Activated T-cell treated with anti-CD3 and anti-CD28 coated beads, Interleukin-2, amount 50 U/mL, for 24 hours (primary cell): Measurements from ENCODE around the gene CAMSAP1.
A peak's percentile ranks its signal among the peaks of the same experiment; 100 is the strongest.
"Not testable (repeated sequence)": the region's sequence is repeated elsewhere in the genome, so short reads cannot be mapped to it uniquely, and the experiment has no call there.

ENCODE experiments used
- DNase-seq: peaks from one replicate; pipeline ENCODE4 v3.0.0-alpha.2; 2020
- H3K27ac Mint-ChIP-seq: 2 replicates; pipeline ENCODE4 v1.8.0; 2020; ENCODE audit warnings: mild to moderate bottlenecking, mixed read lengths
- H3K27me3 Mint-ChIP-seq: 2 replicates; pipeline ENCODE4 v1.8.0; 2020; ENCODE audit warnings: mixed read lengths
- H3K36me3 Mint-ChIP-seq: 2 replicates; pipeline ENCODE4 v1.8.0; 2020; ENCODE audit warnings: low read depth, mixed read lengths
- H3K4me1 Mint-ChIP-seq: 2 replicates; pipeline ENCODE4 v1.8.0; 2020; ENCODE audit warnings: low read depth, mixed read lengths
- H3K4me3 Mint-ChIP-seq: 2 replicates; pipeline ENCODE4 v1.8.0; 2020; ENCODE audit warnings: mild to moderate bottlenecking, moderate library complexity, mixed read lengths
- H3K9me3 Mint-ChIP-seq: 2 replicates; pipeline ENCODE4 v1.8.0; 2020; ENCODE audit warnings: mixed read lengths

CAMSAP1 gene

DNA sequence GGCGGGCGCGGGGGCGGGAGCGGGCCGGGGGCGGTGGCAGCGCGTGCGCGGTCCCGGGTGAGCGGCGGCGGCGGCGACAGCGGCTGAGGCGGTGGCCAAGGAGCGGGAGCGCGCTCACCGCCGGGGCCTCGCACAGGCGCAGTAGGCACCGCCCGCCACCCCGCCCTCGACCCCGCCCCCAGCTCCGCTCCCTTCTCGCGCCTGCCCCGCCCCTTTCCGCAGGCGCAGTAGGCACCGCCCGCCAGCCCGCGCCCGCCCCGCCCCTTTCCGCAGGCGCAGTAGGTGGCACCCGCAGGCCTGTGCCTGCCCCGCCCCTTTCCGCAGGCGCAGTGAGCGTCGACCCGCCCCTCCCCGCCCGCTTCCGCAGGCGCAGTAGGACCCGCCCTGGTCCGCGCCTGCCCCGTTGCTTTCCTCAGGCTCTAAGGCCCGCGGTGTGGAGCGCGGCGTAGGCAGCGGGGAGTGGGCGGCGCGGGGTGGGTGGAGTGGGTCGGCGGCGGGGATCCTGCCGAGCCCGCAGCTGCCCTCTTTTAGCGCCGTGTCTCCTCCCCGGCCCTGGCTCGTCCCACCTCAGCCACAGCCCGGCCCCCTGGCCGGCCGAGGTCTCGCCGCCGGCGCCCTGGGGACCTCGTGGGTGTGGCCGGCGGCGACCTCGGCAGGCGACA, at the start of gene CAMSAP1:
Gene CAMSAP1, minus strand, starts transcription at position 116 of the 662 bp plus-strand sequence. CDS start 387 bp downstream, outside the sequence.
- H3K36me3 Mint-ChIP-seq = peaks cover 70% of the 10 kb centered on the region
- H3K9me3 Mint-ChIP-seq = no peaks in the 10 kb centered on the region
- peak within 1 kb of the TSS; percentile 94 for H3K27ac Mint-ChIP-seq
- H3K27me3 Mint-ChIP-seq = no peaks in the 10 kb centered on the region
- peaks cover 68% of the 10 kb centered on the region for H3K4me1 Mint-ChIP-seq
- peak; percentile 97 for DNase-seq
- H3K4me3 Mint-ChIP-seq = peak within 1 kb of the TSS; percentile 85

- Mint-ChIP-seq H3K27ac (no peak overlapping the region), H3K4me3 (no peak overlapping the region), H3K36me3 (peaks cover 47% of the 10 kb centered on the region), H3K4me1 (peaks cover 27% of the 10 kb centered on the region), H3K27me3 (no peaks in the 10 kb centered on the region), H3K9me3 (no peaks in the 10 kb centered on the region)
- no peak for DNase-seq
These were observed 49.4 kb upstream of the CAMSAP1 start for GRCh38 chr9:135956802-135957174.

DNA sequence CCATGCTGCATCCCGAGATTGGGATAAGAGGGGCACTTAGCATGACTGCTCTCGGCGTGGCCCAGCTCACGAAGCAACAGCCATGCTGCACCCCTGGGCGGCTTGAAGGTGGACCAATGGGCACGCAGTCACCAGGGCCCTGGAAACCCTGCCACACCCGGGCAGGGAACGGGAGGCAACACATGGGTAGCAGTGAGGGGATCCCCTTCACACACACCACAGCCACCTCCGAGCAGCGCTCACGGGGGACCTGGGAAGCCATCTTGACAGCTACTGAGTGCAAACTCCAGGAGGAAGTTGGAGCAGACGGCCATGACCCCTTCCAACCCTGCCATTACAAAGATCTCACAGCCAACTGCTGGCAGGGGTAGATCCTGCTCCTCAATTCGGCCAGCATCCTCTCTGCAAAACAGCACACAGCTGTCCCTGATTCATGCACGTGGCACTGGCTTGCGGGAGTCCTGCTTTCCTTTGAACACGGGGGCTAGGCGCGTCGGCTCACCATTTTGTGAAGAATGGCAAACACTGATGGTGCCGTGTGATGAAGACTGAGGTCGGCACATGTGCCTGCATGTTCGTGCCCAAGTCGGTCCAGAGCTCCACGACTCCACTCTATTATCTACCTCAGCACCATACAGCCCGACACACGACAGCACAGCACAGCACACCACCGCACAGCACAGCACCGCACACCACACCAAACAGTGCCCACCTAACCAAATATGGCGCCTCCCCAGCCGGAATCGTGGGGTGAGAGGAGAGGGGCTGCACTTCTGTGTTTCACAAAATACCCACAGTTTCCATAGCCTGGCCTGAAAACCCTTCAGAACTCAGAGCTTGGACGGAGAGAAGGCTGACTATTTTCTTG, 48.8 kb upstream of the CAMSAP1 start:
- H3K27me3 Mint-ChIP-seq = no peaks in the 10 kb centered on the region
- H3K36me3 Mint-ChIP-seq = peaks cover 47% of the 10 kb centered on the region
- no peak for DNase-seq
- no peak overlapping the region for H3K27ac Mint-ChIP-seq
- H3K9me3 Mint-ChIP-seq = no peaks in the 10 kb centered on the region
- H3K4me1 Mint-ChIP-seq = peaks cover 22% of the 10 kb centered on the region
- no peak overlapping the region for H3K4me3 Mint-ChIP-seq

- peaks cover 62% of the 10 kb centered on the region for H3K36me3 Mint-ChIP-seq
- DNase-seq = no peak
- H3K27me3 Mint-ChIP-seq = no peaks in the 10 kb centered on the region
- H3K4me1 Mint-ChIP-seq = no peaks in the 10 kb centered on the region
- no peak overlapping the region for H3K27ac Mint-ChIP-seq
- no peaks in the 10 kb centered on the region for H3K9me3 Mint-ChIP-seq
- no peak overlapping the region for H3K4me3 Mint-ChIP-seq
These were observed 45.4 kb upstream of the CAMSAP1 start for GRCh38 chr9:135952664-135953206.

DNA sequence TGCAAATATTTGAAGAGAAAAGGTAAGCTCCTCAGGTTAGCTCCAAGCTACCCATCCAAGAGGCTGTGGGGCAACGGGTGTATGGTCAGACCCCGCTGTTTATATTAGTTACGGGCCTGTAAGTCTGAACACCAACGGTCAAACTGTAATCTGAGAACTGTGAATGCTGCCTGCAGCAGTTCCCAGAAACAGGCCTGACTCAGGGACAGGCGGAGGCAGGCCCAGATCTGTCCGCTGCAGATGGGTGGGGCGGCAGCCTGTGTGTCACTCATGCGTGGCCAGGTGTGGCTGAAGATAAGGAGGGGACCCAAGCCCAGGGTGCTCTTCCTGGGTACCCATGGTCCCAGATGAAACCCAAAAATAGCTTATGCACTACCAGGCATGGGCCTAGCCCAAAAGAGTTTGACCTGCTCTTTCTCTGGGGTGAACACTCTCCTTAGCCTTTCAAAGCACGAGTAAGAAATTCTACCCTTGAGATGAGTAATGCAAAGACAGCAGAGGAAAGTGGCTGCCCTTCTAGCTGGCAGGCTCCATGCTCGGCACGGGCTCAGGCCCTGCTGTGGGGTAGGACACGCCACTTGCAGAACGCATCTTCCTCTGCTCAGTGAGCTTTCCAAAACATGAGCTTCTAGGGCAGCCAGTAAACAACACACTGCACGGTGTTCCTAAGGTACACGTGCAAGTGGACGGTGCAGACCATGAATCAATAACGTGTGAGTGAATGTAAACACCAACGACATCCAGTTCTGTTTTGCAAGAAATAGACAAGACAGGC, 44.7 kb upstream of the CAMSAP1 start:
- Mint-ChIP-seq H3K4me3 (no peak overlapping the region), H3K4me1 (no peaks in the 10 kb centered on the region), H3K9me3 (no peaks in the 10 kb centered on the region), H3K27me3 (no peaks in the 10 kb centered on the region), H3K27ac (no peak overlapping the region), H3K36me3 (peaks cover 68% of the 10 kb centered on the region)
- no peak for DNase-seq

DNA sequence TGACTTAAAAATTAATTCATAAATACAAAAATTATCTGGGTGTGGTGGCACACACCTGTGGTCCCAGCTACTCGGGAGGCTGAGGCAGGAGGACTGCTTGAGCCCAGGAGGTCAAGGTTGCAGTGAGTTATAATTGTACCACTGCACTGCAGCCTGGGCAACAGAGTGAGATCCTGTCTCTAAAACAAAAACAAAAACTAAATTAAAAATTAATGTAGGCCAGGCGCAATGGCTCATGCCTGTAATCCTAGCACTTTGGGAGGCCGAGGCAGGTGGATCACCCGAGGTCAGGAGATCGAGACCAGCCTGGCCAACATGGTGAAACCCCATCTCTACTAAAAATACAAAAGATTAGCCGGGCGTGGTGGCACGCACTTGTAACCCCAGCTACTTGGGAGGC, 44.0 kb upstream of the CAMSAP1 start:
- H3K27ac Mint-ChIP-seq, H3K4me3 Mint-ChIP-seq, DNase-seq, H3K4me1 Mint-ChIP-seq, H3K27me3 Mint-ChIP-seq, H3K9me3 Mint-ChIP-seq: not testable (repeated sequence)
- peaks cover 72% of the 10 kb centered on the region for H3K36me3 Mint-ChIP-seq

GRCh38 chr9:135950841-135951240, 43.5 kb upstream of the CAMSAP1 start:
- peaks cover 73% of the 10 kb centered on the region for H3K36me3 Mint-ChIP-seq
- not testable (repeated sequence) for DNase-seq, H3K27me3 Mint-ChIP-seq, H3K4me3 Mint-ChIP-seq, H3K4me1 Mint-ChIP-seq, H3K27ac Mint-ChIP-seq, H3K9me3 Mint-ChIP-seq

DNA sequence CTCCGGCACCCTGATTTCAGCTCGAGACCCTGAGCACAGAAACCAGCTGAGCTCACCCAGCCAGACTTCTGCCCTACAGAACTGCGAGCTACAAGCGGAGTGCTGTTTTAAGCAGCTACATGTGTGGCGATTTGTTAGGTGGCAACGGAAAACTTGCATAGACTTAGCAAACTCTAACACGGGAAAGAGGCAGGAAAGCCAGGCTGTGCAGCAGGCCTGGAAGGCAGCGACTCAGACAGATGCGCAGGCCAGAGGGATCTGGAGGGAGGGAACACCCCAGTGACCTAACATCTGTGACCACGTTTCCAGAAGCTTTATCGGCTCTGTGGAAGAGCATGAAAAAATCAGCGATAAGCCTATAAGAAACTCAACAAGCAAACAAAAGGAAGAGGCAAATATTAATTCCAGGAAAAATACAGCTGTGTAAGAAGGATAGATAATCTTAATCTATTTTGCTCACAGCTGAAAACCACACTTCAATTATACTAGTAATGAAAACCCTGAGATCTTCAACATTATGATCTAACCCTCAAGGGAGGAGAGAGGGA, 42.9 kb upstream of the CAMSAP1 start:
- no peak overlapping the region for H3K4me3 Mint-ChIP-seq
- no peaks in the 10 kb centered on the region for H3K4me1 Mint-ChIP-seq
- peaks cover 79% of the 10 kb centered on the region for H3K36me3 Mint-ChIP-seq
- no peak for DNase-seq
- H3K27ac Mint-ChIP-seq = no peak overlapping the region
- no peaks in the 10 kb centered on the region for H3K27me3 Mint-ChIP-seq
- H3K9me3 Mint-ChIP-seq = no peaks in the 10 kb centered on the region

- Mint-ChIP-seq H3K4me1 (no peaks in the 10 kb centered on the region), H3K9me3 (no peaks in the 10 kb centered on the region), H3K4me3 (no peak overlapping the region), H3K36me3 (peaks cover 79% of the 10 kb centered on the region), H3K27ac (no peak overlapping the region), H3K27me3 (no peaks in the 10 kb centered on the region)
- DNase-seq = no peak
These were observed 42.3 kb upstream of the CAMSAP1 start for GRCh38 chr9:135949501-135950134.

GRCh38 chr9:135948968-135949367, 41.6 kb upstream of the CAMSAP1 start:
- H3K27me3 Mint-ChIP-seq = no peaks in the 10 kb centered on the region
- no peaks in the 10 kb centered on the region for H3K4me1 Mint-ChIP-seq
- H3K36me3 Mint-ChIP-seq = peaks cover 81% of the 10 kb centered on the region
- H3K27ac Mint-ChIP-seq = peak overlapping the region; percentile 0
- H3K9me3 Mint-ChIP-seq = no peaks in the 10 kb centered on the region
- DNase-seq = no peak
- no peak overlapping the region for H3K4me3 Mint-ChIP-seq

- Mint-ChIP-seq H3K27ac (no peak overlapping the region), H3K4me3 (no peak overlapping the region), H3K27me3 (no peaks in the 10 kb centered on the region), H3K9me3 (no peaks in the 10 kb centered on the region), H3K36me3 (peaks cover 82% of the 10 kb centered on the region), H3K4me1 (no peaks in the 10 kb centered on the region)
- no peak for DNase-seq
These were observed 41.1 kb upstream of the CAMSAP1 start for GRCh38 chr9:135948446-135948845.

DNA sequence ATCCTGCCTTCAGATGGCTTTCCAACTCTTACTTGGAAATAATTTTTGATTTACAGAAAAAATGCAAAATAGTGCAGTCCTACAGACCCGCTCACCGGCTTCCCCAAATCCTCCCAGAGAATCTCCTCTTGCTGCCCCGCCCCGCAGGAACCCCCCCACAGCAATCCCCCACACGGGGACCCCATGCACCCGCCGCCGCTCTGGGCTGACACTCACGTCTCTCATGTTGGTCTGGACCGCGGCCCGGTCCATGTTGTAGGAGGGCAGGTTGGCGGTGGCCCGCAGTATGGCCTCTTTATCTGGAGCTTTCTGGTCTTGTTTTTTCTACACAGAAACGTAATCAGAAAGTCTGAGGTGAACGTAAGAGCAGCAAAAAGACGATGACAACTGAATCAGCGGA, 40.2 kb upstream of the CAMSAP1 start:
- Mint-ChIP-seq H3K27me3 (no peaks in the 10 kb centered on the region), H3K36me3 (peaks cover 84% of the 10 kb centered on the region)

GRCh38 chr9:135947105-135947504, 39.8 kb upstream of the CAMSAP1 start:
- not testable (repeated sequence) for H3K9me3 Mint-ChIP-seq, H3K27ac Mint-ChIP-seq, H3K27me3 Mint-ChIP-seq, DNase-seq, H3K4me1 Mint-ChIP-seq, H3K4me3 Mint-ChIP-seq
- peaks cover 84% of the 10 kb centered on the region for H3K36me3 Mint-ChIP-seq

More for the DNA sequence above, 40.2 kb upstream of the CAMSAP1 start:
- H3K27ac Mint-ChIP-seq = no peak overlapping the region
- no peak overlapping the region for H3K4me3 Mint-ChIP-seq
- no peaks in the 10 kb centered on the region for H3K4me1 Mint-ChIP-seq
- no peaks in the 10 kb centered on the region for H3K9me3 Mint-ChIP-seq
- DNase-seq = no peak
